K562 (cell line): ENCODE measurements around the gene ARF1. TPM values are rescaled to one million over a fixed set of nuclear protein-coding genes. Genes with fewer than 3 reads are reported as not detected.
A peak's percentile ranks its signal among the peaks of the same experiment; 100 is the strongest.

ENCODE experiments used
- ATAC-seq: fragments of 200-7000 bp; cut with Tn5 transposase; 3 replicates; pipeline ENCODE4 v1.9.1; 2020; ENCODE audit warnings: moderate library complexity
- BruUV-seq: library from RNA; stranded (reverse); fragments of 400-500 nt; replicated peaks from 2 replicates; lab custom pipeline; 2021; lab: Mats Ljungman, UMichigan
- CTCF ChIA-PET: fragments of 300-600 bp; formaldehyde crosslinking; extraction: SDS; loops from one replicate; lab custom pipeline; 2021; ENCODE audit warnings: low intra/inter-chr PET ratio; lab: Yijun Ruan, JAX
- POLR2A ChIA-PET: fragments of 300-600, 350-650 bp; sonication (Branson Sonifier 250); formaldehyde crosslinking; extraction: SDS; loops from one replicate; lab custom pipeline; 2021; ENCODE audit warnings: antibody characterized with exemption, inconsistent platforms; lab: Yijun Ruan, JAX
- DNase-seq, 4 experiments: peaks; one replicate each; pipeline versions ENCODE4 v3.0.0 to v3.0.0-alpha.2; 2011 to 2018; ENCODE audit warnings: low spot score in 3 of 4, mixed read lengths in 3 of 4; ENCODE audit errors: extremely low read depth in 1 of 4
- FAIRE-seq: peaks from 2 replicates; lab custom pipeline; 2011; peaks lifted over from hg19 to GRCh38; lab: Jason Lieb, UNC
- H2AFZ ChIP-seq: 2 replicates; pipeline ENCODE4 v1.6.0; 2011; ENCODE audit warnings: low read depth, low read length, control low read depth, inconsistent platforms
- H3K27ac ChIP-seq: fragments of 200-600 bp; 3 replicates; pipeline ENCODE4 v1.8.0; 2011; ENCODE audit warnings: low read depth, mild to moderate bottlenecking, control low read depth, inconsistent platforms, low read length, moderate library complexity, mixed read lengths; ENCODE audit errors: extremely low read depth
- H3K27me3 ChIP-seq, 2 experiments: fragments of 300-600 bp in 1 of 2; 2 replicates in 1 of 2; 3 replicates in 1 of 2; pipeline versions ENCODE4 v1.6.0 to v1.8.0; 2011; ENCODE audit warnings: inconsistent platforms in 2 of 2, low read length in 2 of 2, mild to moderate bottlenecking in 1 of 2, mixed read lengths in 1 of 2, moderate library complexity in 1 of 2; ENCODE audit not compliant: control insufficient read depth in 2 of 2, insufficient read depth in 2 of 2
- H3K36me3 ChIP-seq: fragments of 300-600 bp; 3 replicates; pipeline ENCODE4 v1.8.0; 2011; ENCODE audit warnings: mild to moderate bottlenecking, low read length, inconsistent platforms; ENCODE audit not compliant: control insufficient read depth, insufficient read depth
- H3K4me1 ChIP-seq, 2 experiments: fragments of 200-600 bp in 1 of 2; replicated peaks in 1 of 2; 2 replicates in 1 of 2; 3 replicates in 1 of 2; pipeline versions ENCODE4 v1.5.1 to v1.8.0; 2011; ENCODE audit warnings: inconsistent platforms in 2 of 2, low read length in 2 of 2, mild to moderate bottlenecking in 1 of 2, mixed read lengths in 1 of 2, moderate library complexity in 1 of 2; ENCODE audit not compliant: control insufficient read depth in 2 of 2, insufficient read depth in 2 of 2
- H3K4me2 ChIP-seq: 2 replicates; pipeline ENCODE4 v1.6.1; 2011; ENCODE audit warnings: low read length, control low read depth, inconsistent platforms, mixed read lengths; ENCODE audit not compliant: insufficient read depth
- H3K4me3 ChIP-seq: fragments of 200-600 bp; sonication (generic), shearing (Covaris generic); 2 replicates; pipeline ENCODE4 v1.5.1; 2016; ENCODE audit warnings: control low read depth, inconsistent platforms
- H3K79me2 ChIP-seq: fragments of 200-600 bp; 3 replicates; pipeline ENCODE4 v1.8.0; 2011; ENCODE audit warnings: low read length, inconsistent platforms; ENCODE audit not compliant: control insufficient read depth, insufficient read depth
- H3K9ac ChIP-seq, 2 experiments: 2 replicates each; pipeline versions ENCODE4 v1.6.0 to v1.6.1; 2011; ENCODE audit warnings: low read depth in 2 of 2, low read length in 2 of 2, control low read depth in 1 of 2, inconsistent platforms in 1 of 2, mild to moderate bottlenecking in 1 of 2, mixed read lengths in 1 of 2; ENCODE audit not compliant: insufficient read depth in 1 of 2
- H3K9me1 ChIP-seq: one replicate; pipeline ENCODE4 v1.6.0; 2011; ENCODE audit warnings: inconsistent platforms, mild to moderate bottlenecking, low read length, moderate library complexity; ENCODE audit not compliant: control insufficient read depth, insufficient read depth
- H3K9me3 ChIP-seq: replicated peaks from 2 replicates; pipeline ENCODE4 v1.5.1; 2011; ENCODE audit warnings: low read depth, low read length, inconsistent platforms; ENCODE audit not compliant: control insufficient read depth, insufficient read depth
- H4K20me1 ChIP-seq: replicated peaks from 2 replicates; pipeline ENCODE4 v1.6.1; 2011; ENCODE audit warnings: low read length, inconsistent platforms, mixed read lengths; ENCODE audit not compliant: control insufficient read depth, insufficient read depth
- DMBX1 ChIP-seq: fragments of 250-450 bp; sonication (Bioruptor Pico); IDR thresholded peaks from 2 replicates; pipeline ENCODE4 v1.8.0; 2022; ENCODE audit warnings: inconsistent platforms, mild to moderate bottlenecking, moderate library complexity, borderline replicate concordance
- E2F3 ChIP-seq: fragments of 250-450 bp; sonication (Bioruptor Pico); IDR thresholded peaks from 2 replicates; pipeline ENCODE4 v1.4.0; 2020; ENCODE audit warnings: mild to moderate bottlenecking
- ESRRB ChIP-seq: fragments of 250-450 bp; sonication (Bioruptor Pico); IDR thresholded peaks from 2 replicates; pipeline ENCODE4 v1.5.0; 2020; ENCODE audit warnings: mild to moderate bottlenecking, moderate library complexity, borderline replicate concordance
- ILK ChIP-seq: fragments of 450-650 bp; IDR thresholded peaks from 2 replicates; pipeline ENCODE4 v1.6.1; 2016; ENCODE audit warnings: missing genetic modification characterization, low read depth, mild to moderate bottlenecking, missing compliant biosample characterization, moderate library complexity, borderline replicate concordance
- MEF2D ChIP-seq: conservative IDR thresholded peaks from 2 replicates; pipeline ENCODE4 v1.6.1; 2016; ENCODE audit warnings: low read depth, missing genetic modification characterization, missing compliant biosample characterization
- NR2C2 ChIP-seq, 2 experiments: fragments of 200-800 bp in 1 of 2; sonication (Bioruptor generic) in 1 of 2; sonication (generic) in 1 of 2; formaldehyde crosslinking in 1 of 2; IDR thresholded peaks; 2 replicates each; pipeline versions ENCODE4 v1.6.1 to v1.8.0; 2016 to 2022; ENCODE audit warnings: mild to moderate bottlenecking in 1 of 2, missing compliant biosample characterization in 1 of 2, missing genetic modification characterization in 1 of 2, missing genetic modification reagents in 1 of 2
- NR4A1 ChIP-seq, 2 experiments: fragments of 250-450 bp in 1 of 2; fragments of 450-650 bp in 1 of 2; sonication (Bioruptor Pico) in 1 of 2; IDR thresholded peaks; 2 replicates each; pipeline versions ENCODE4 v1.4.0 to v1.6.1; 2016 to 2020; ENCODE audit warnings: mild to moderate bottlenecking in 2 of 2, missing compliant biosample characterization in 1 of 2, missing genetic modification characterization in 1 of 2, moderate library complexity in 1 of 2
- PHB ChIP-seq: fragments of 250-450 bp; sonication (Bioruptor Pico); IDR thresholded peaks from 2 replicates; pipeline ENCODE4 v1.5.0; 2021
- PTRF ChIP-seq: fragments of 450-650 bp; IDR thresholded peaks from 2 replicates; pipeline ENCODE4 v1.6.1; 2016; ENCODE audit warnings: mild to moderate bottlenecking, missing genetic modification characterization, missing compliant biosample characterization
- RBM34 ChIP-seq: fragments of 200-400 bp; formaldehyde crosslinking; IDR thresholded peaks from 2 replicates; pipeline ENCODE4 v1.6.1; 2018; ENCODE audit warnings: low read length, borderline replicate concordance; ENCODE audit not compliant: insufficient read depth
- RBM39 ChIP-seq: fragments of 200-400 bp; formaldehyde crosslinking; optimal IDR thresholded peaks from 2 replicates; pipeline ENCODE3; 2018; ENCODE audit warnings: low read depth, low read length
- SETDB1 ChIP-seq: IDR thresholded peaks from one replicate; pipeline ENCODE4 v1.6.1; 2012; ENCODE audit warnings: low read length, control low read depth, inconsistent platforms
- SRF ChIP-seq, 2 experiments: fragments of 250-450, 450-650 bp in 1 of 2; sonication (Bioruptor Pico) in 1 of 2; sonication (generic) in 1 of 2; formaldehyde crosslinking; IDR thresholded peaks; 2 replicates each; pipeline versions ENCODE4 v1.5.0 to v1.5.1; 2020 to 2022; ENCODE audit warnings: mild to moderate bottlenecking in 1 of 2, missing genetic modification reagents in 1 of 2
- ZNF197 ChIP-seq: fragments of 200-800 bp; sonication (Bioruptor generic); IDR thresholded peaks from 2 replicates; pipeline ENCODE4 v1.6.1; 2016; ENCODE audit warnings: low read depth, missing genetic modification characterization, missing compliant biosample characterization
- ZNF551 ChIP-seq: fragments of 250-450 bp; sonication (Bioruptor Pico); IDR thresholded peaks from 2 replicates; pipeline ENCODE4 v1.5.0; 2021; ENCODE audit warnings: mild to moderate bottlenecking, moderate library complexity
- WGBS: fragments of 100-300 bp; shearing (Covaris generic); methylation state at CpG from one replicate; pipeline ENCODE4 v1.1.6; 2016; ENCODE audit warnings: low coverage, mixed read lengths; ENCODE audit not compliant: insufficient coverage; ENCODE audit errors: missing lambda C conversion rate; 5-methylcytosine and 5-hydroxymethylcytosine counted together
- in situ Hi-C: fragments of 300-500 bp; cut with MboI; formaldehyde crosslinking; loops from 4 replicates; pipeline ENCODE4 v1.15.0; 2018; ENCODE audit warnings: inconsistent platforms, mixed read lengths
- intact Hi-C: fragments of 100-400 bp; cut with micrococcal nuclease; formaldehyde crosslinking; loops from 2 replicates; pipeline ENCODE4 v1.14.2; 2022
- polyA plus RNA-seq, 8 experiments: library from polyadenylated mRNA; depleted of rRNA in 4 of 8; stranded (reverse) in 5 of 8; unstranded in 3 of 8; fragments of >200 nt; fragmentation: Nextera tagmentation in 2 of 8; fragmentation: Illumina TruSeq in 1 of 8; extraction: Ambion mirVana in 2 of 8; extraction: Trizol in 1 of 8; gene quantifications; 2 replicates each; pipeline versions ENCODE4 v1.2.1 to v1.2.3, GENCODE V29; 2011 to 2014; ENCODE audit warnings: inconsistent platforms in 1 of 8, missing spikeins in 1 of 8
- total RNA-seq, 7 experiments: library from RNA; depleted of rRNA in 6 of 7; stranded (reverse); fragments of >200 nt in 6 of 7; fragmentation: Illumina TruSeq in 2 of 7; extraction: Trizol in 2 of 7; gene quantifications; 2 replicates each; pipeline versions ENCODE4 v1.2.1 to v1.2.3, GENCODE V29; 2011 to 2021; ENCODE audit warnings: low replicate concordance in 1 of 7
- TF ChIP-seq, protein P1 (sequence below): sonication (generic); formaldehyde crosslinking; IDR thresholded peaks from 2 replicates; pipeline ENCODE4 v1.8.0; 2022; ENCODE audit warnings: mild to moderate bottlenecking, missing genetic modification reagents, borderline replicate concordance
- TF ChIP-seq, protein P2 (sequence below): fragments of 200-800 bp; sonication (Bioruptor generic); IDR thresholded peaks from 2 replicates; pipeline ENCODE4 v1.6.1; 2017; ENCODE audit warnings: missing genetic modification characterization, missing compliant biosample characterization

The ARF1 gene
- total and polyA plus RNA-seq, 9 of the 15 experiments (the other 6 are each of a cell fraction or from before 2014, with no cell fraction given) = 69.8 to 593 (median 325) TPM

DNA sequence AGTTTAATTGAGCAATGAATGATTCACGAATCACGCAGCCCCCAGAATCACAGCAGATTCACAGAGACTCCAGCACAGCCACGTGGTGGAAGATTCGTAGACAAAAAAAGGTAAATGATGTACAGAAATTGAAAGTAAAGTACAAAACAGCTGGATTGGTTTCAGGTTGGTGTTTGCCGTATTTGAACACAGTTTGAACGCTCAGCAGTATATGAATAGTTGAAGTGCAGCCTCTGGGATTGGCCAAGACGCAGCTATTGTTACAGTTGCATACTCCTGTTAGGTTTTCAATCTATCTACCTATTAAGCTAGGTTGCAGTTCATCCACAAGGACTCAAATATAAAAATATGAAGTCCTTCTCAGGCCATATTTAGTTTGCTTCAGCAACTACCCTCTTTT, 29.7 kb downstream of the ARF1 start (continued):
- TF ChIP-seq SRF (CRISPR knock-in tag; IDR thresholded peaks at IDR 0.05) (no peak), NR2C2 (CRISPR knock-in tag; IDR thresholded peaks at IDR 0.05) (no peak), NR2C2 (tag; IDR thresholded peaks at IDR 0.05) (no peak), ESRRB (no peak), ZNF551 (CRISPR knock-in tag) (no peak), SETDB1 (no peak), ILK (no peak)

DNA sequence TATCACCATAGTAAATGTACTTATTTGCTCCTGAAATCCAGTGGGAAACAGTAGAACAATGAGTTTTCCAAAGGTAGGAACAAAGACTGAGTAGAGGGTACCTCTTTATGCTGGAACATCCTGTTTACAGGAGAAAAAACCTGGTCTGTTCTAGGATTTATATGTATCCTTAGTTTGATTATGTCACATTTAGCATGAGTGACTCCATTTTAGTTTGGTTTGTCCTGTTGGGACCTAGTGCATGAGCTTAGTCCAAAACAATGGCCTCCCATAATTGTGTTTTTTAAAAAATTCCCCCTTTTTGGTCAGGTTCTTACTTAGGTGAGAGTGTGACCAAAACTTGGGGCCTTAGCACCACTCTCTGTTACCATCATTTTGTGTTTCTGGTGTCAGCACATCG, 30.1 kb downstream of the ARF1 start:
- peaks cover 24% of the 10 kb centered on the region for H3K79me2 ChIP-seq
- intact Hi-C loops = no loop called here
- peaks cover 5% of the 10 kb centered on the region; the same call in 1 of the 3 replicates for H3K36me3 ChIP-seq
- ATAC-seq (no peak), FAIRE-seq (no peak), DNase-seq (no peak)
- H3K9me1 ChIP-seq = no peaks in the 10 kb centered on the region
- POLR2A ChIA-PET = interaction anchor here (0.8 to 1.4 kb wide), 2 partner anchors 10 to 25 kb away, joined by 3 to 4 read pairs; no protein-coding TSS in a partner anchor
- no peak overlapping the region for H3K27ac ChIP-seq
- in situ Hi-C loops = no loop called here
- H3K9ac ChIP-seq = no peak overlapping the region
- no peaks in the 10 kb centered on the region for H4K20me1 ChIP-seq
- BruUV-seq = no TSS peak
- 17% methylated on average over 1 of the region's 1 CpG for WGBS
- no peak overlapping the region for H2AFZ ChIP-seq
- CTCF ChIA-PET = no interaction called here
- no peaks in the 10 kb centered on the region for H3K27me3 ChIP-seq
- H3K4me2 ChIP-seq = no peak overlapping the region
- no peak overlapping the region for H3K4me3 ChIP-seq
- H3K9me3 ChIP-seq = no peaks in the 10 kb centered on the region
- H3K4me1 ChIP-seq = peaks cover 16 to 25% of the 10 kb centered on the region in 2 experiments; a peak in 4 of 5 replicates
- TF ChIP-seq RBM34 = no peak
- TF ChIP-seq PTRF = peak; percentile 76
- TF ChIP-seq E2F3 (CRISPR knock-in tag) = no peak
- TF ChIP-seq PHB = no peak
- TF ChIP-seq, protein P1, sequence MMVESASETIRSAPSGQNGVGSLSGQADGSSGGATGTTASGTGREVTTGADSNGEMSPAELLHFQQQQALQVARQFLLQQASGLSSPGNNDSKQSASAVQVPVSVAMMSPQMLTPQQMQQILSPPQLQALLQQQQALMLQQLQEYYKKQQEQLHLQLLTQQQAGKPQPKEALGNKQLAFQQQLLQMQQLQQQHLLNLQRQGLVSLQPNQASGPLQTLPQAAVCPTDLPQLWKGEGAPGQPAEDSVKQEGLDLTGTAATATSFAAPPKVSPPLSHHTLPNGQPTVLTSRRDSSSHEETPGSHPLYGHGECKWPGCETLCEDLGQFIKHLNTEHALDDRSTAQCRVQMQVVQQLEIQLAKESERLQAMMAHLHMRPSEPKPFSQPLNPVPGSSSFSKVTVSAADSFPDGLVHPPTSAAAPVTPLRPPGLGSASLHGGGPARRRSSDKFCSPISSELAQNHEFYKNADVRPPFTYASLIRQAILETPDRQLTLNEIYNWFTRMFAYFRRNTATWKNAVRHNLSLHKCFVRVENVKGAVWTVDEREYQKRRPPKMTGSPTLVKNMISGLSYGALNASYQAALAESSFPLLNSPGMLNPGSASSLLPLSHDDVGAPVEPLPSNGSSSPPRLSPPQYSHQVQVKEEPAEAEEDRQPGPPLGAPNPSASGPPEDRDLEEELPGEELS (CRISPR knock-in tag) = no peak
- 0 out of 2 replicates have a peak, but pooled peaks have one; percentile 28 for TF ChIP-seq DMBX1 (CRISPR knock-in tag)
- 0 out of 2 replicates have a peak, but pooled peaks have one; percentile 40 for TF ChIP-seq MEF2D (tag)
- 0 out of 2 replicates have a peak, but pooled peaks have one; percentile 35 for TF ChIP-seq ZNF197 (CRISPR knock-in tag)
- no peak for TF ChIP-seq RBM39
- TF ChIP-seq NR4A1 (CRISPR knock-in tag; IDR thresholded peaks at IDR 0.05) = no peak
- TF ChIP-seq NR4A1 (tag; IDR thresholded peaks at IDR 0.05) = peak; percentile 83; the same call in 1 of the 2 replicates
- TF ChIP-seq, protein P2, sequence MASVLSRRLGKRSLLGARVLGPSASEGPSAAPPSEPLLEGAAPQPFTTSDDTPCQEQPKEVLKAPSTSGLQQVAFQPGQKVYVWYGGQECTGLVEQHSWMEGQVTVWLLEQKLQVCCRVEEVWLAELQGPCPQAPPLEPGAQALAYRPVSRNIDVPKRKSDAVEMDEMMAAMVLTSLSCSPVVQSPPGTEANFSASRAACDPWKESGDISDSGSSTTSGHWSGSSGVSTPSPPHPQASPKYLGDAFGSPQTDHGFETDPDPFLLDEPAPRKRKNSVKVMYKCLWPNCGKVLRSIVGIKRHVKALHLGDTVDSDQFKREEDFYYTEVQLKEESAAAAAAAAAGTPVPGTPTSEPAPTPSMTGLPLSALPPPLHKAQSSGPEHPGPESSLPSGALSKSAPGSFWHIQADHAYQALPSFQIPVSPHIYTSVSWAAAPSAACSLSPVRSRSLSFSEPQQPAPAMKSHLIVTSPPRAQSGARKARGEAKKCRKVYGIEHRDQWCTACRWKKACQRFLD = no peak
